ENCODE results near the gene PLCL2. TPM values are rescaled to one million over a fixed set of nuclear protein-coding genes. Genes with fewer than 3 reads are reported as not detected.

Gene PLCL2
- total and polyA plus RNA-seq, 2 donors (not counting 3 experiments of a cell fraction or from before 2014, with no cell fraction given) = 2.3 to 10.7 TPM

DNA sequence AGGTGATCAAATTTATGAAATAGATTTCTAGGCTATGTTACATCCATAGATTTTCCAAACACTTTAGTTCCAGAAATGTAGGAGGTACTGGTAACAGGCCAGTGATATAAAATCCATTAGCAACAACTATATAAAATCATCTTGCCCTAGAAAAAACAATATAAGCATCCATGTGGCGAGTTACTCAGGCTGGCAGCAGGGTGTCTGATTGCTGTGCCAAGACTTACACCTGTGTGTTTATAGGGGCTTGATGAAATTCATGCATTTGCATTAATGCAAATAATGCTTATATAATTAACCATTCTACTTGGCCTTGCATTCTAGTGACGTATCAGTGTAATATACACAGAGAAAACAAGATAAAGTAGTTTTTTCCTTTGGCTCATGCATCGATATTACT, 153.4 kb downstream of the PLCL2 start:
- ChIA-PET CTCF (interaction anchor here (1.5 kb wide), 1 partner anchor 209 kb away, joined by 5 read pairs; no protein-coding TSS in a partner anchor), POLR2A (no interaction called here)
- Histone ChIP-seq H3K9me1 (replicated peaks; ENCODE audit: control insufficient read depth, extremely low read depth, insufficient read depth, low read length) (no peaks in the 10 kb centered on the region), H3K36me3 (ENCODE audit: control insufficient read depth in 2 of 2, extremely low read depth in 1 of 2, insufficient read depth in 2 of 2, low read length in 2 of 2) (no peaks in the 10 kb centered on the region), H3K4me1 (ENCODE audit: control insufficient read depth, extremely low read depth, insufficient read depth, low read length) (peaks cover 25% of the 10 kb centered on the region), H3K27ac (ENCODE audit: insufficient read depth, low read depth, low read length) (no peak overlapping the region), H4K20me1 (replicated peaks; ENCODE audit: control insufficient read depth, extremely low read depth, insufficient read depth, low read length) (no peaks in the 10 kb centered on the region), H3K9me3 (replicated peaks; ENCODE audit: control insufficient read depth, insufficient read depth, low read length) (no peaks in the 10 kb centered on the region), H3K79me2 (ENCODE audit: control insufficient read depth, insufficient read depth, low read length) (no peaks in the 10 kb centered on the region), H3K27me3 (ENCODE audit: control insufficient read depth in 2 of 2, insufficient read depth in 2 of 2, low read length in 2 of 2) (no peaks in the 10 kb centered on the region), H2AFZ (ENCODE audit: low read depth, low read length) (no peak overlapping the region), H3K9ac (replicated peaks; ENCODE audit: extremely low read depth, insufficient read depth, low read length) (no peak overlapping the region), H3K4me3 (replicated peaks in 1 of 3; ENCODE audit: insufficient read depth in 1 of 3, low read depth in 1 of 3, low read length in 3 of 3) (no peak overlapping the region), H3K4me2 (ENCODE audit: insufficient read depth, low read length) (no peak overlapping the region)
- dilution Hi-C loops (cut with MboI; ENCODE audit: extremely low pct_ligation_motif_present, low sequenced_read_pairs) (no loop called here), intact Hi-C loops (cut with micrococcal nuclease) (loop anchor here (2.0 kb wide), 1 partner anchor 195 kb away; no protein-coding TSS in a partner anchor)
- no TSS peak for BruUV-seq (replicated peaks)
- DNase-seq (ENCODE audit: low read depth, low spot score) (no peak), FAIRE-seq (no peak)
- TF ChIP-seq EZH2 (IDR thresholded peaks at IDR 0.05; ENCODE audit: borderline replicate concordance, low read depth, low read length, severe bottlenecking) = no peak
- TF ChIP-seq, protein P1, sequence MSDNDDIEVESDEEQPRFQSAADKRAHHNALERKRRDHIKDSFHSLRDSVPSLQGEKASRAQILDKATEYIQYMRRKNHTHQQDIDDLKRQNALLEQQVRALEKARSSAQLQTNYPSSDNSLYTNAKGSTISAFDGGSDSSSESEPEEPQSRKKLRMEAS (IDR thresholded peaks at IDR 0.05; ENCODE audit: insufficient read depth, insufficient read length) = no peak
- TF ChIP-seq CTCF (IDR thresholded peaks at IDR 0.05; ENCODE audit: extremely low read depth in 1 of 2, insufficient read depth in 1 of 2, low read depth in 1 of 2, low read length in 2 of 2) = no peak
- TF ChIP-seq FOS (IDR thresholded peaks at IDR 0.05; ENCODE audit: borderline replicate concordance, insufficient read depth, low read length) = no peak
- no peak for TF ChIP-seq JUN (IDR thresholded peaks at IDR 0.05; ENCODE audit: borderline replicate concordance, insufficient read depth, insufficient read length, low read depth)
- no peak for TF ChIP-seq GATA2 (IDR thresholded peaks at IDR 0.05; ENCODE audit: insufficient read depth, insufficient read length, low read depth, low read length)
- TF ChIP-seq POLR2A (IDR thresholded peaks at IDR 0.05; ENCODE audit: low read depth, low read length) = no peak
- TF ChIP-seq MYC (IDR thresholded peaks at IDR 0.05; ENCODE audit: low read depth, low read length) = no peak
- TF ChIP-seq POLR2AphosphoS5 (IDR thresholded peaks at IDR 0.05; ENCODE audit: insufficient read depth, low read depth, low read length) = no peak
